Endothelial cell (in vitro differentiated cells): ENCODE results near the gene ACOX2. TPM values are rescaled to one million over a fixed set of nuclear protein-coding genes. Genes with fewer than 3 reads are reported as not detected.

Experiments
- DNase-seq: peaks from one replicate; pipeline ENCODE4 v3.0.0; 2021; ENCODE audit warnings: low spot score
- H3K27ac Mint-ChIP-seq: one replicate; pipeline ENCODE4 v1.8.0; 2021; ENCODE audit warnings: mixed read lengths, inconsistent platforms; ENCODE audit not compliant: unreplicated experiment
- H3K27me3 Mint-ChIP-seq: one replicate; pipeline ENCODE4 v1.8.0; 2021; ENCODE audit warnings: mild to moderate bottlenecking, moderate library complexity, mixed read lengths, inconsistent platforms; ENCODE audit not compliant: unreplicated experiment
- H3K36me3 Mint-ChIP-seq: one replicate; pipeline ENCODE4 v1.8.0; 2021; ENCODE audit warnings: mild to moderate bottlenecking, low read depth, mixed read lengths, inconsistent platforms; ENCODE audit not compliant: unreplicated experiment
- H3K4me1 Mint-ChIP-seq: one replicate; pipeline ENCODE4 v1.8.0; 2021; ENCODE audit warnings: mild to moderate bottlenecking, mixed read lengths, inconsistent platforms; ENCODE audit not compliant: unreplicated experiment
- H3K4me3 Mint-ChIP-seq: one replicate; pipeline ENCODE4 v1.8.0; 2021; ENCODE audit warnings: mild to moderate bottlenecking, mixed read lengths, inconsistent platforms; ENCODE audit not compliant: unreplicated experiment
- H3K9me3 Mint-ChIP-seq: one replicate; pipeline ENCODE4 v1.8.0; 2021; ENCODE audit warnings: mixed read lengths, inconsistent platforms; ENCODE audit not compliant: unreplicated experiment
- CTCF ChIP-seq: fragments of 200-600 bp; sonication (generic); IDR thresholded peaks from one replicate; pipeline ENCODE4 v1.5.0; 2021; ENCODE audit warnings: antibody characterized with exemption; ENCODE audit not compliant: unreplicated experiment
- total RNA-seq: library from RNA; stranded (reverse); fragmentation: NEBNext Ultra II Directional; extraction: Animal tissue kit (Norgen Biotek cat#: 25700); gene quantifications from one replicate; pipeline ENCODE4 v1.2.1, GENCODE V29; 2021; ENCODE audit not compliant: unreplicated experiment

The ACOX2 gene
- total RNA-seq, 1 donor from 2014 or later = 1.1 TPM

- TF ChIP-seq CTCF = no peak
- Mint-ChIP-seq H3K9me3 (no peaks in the 10 kb centered on the region), H3K27ac (no peak overlapping the region), H3K27me3 (peaks cover 3% of the 10 kb centered on the region), H3K4me3 (no peak overlapping the region), H3K36me3 (no peaks in the 10 kb centered on the region), H3K4me1 (no peaks in the 10 kb centered on the region)
- no peak for DNase-seq
Observed at GRCh38 chr3:58566398-58567250, 29.6 kb upstream of the ACOX2 start.

GRCh38 chr3:58565621-58566397, 28.8 kb upstream of the ACOX2 start:
- Mint-ChIP-seq H3K4me3 (no peak overlapping the region), H3K27ac (no peak overlapping the region), H3K36me3 (no peaks in the 10 kb centered on the region), H3K27me3 (peaks cover 5% of the 10 kb centered on the region), H3K9me3 (no peaks in the 10 kb centered on the region), H3K4me1 (no peaks in the 10 kb centered on the region)
- TF ChIP-seq CTCF = no peak
- DNase-seq = no peak

- Mint-ChIP-seq H3K4me3 (no peak overlapping the region), H3K4me1 (no peaks in the 10 kb centered on the region), H3K27ac (no peak overlapping the region), H3K27me3 (peaks cover 5% of the 10 kb centered on the region), H3K9me3 (no peaks in the 10 kb centered on the region), H3K36me3 (no peaks in the 10 kb centered on the region)
- TF ChIP-seq CTCF = no peak
- DNase-seq = no peak
Observed at GRCh38 chr3:58564456-58565160, 27.6 kb upstream of the ACOX2 start.

- Mint-ChIP-seq H3K36me3 (no peaks in the 10 kb centered on the region), H3K9me3 (no peaks in the 10 kb centered on the region), H3K27ac (no peak overlapping the region), H3K4me1 (no peaks in the 10 kb centered on the region), H3K27me3 (peaks cover 5% of the 10 kb centered on the region), H3K4me3 (peak overlapping the region; percentile 51)
- DNase-seq = no peak
- no peak for TF ChIP-seq CTCF
Observed at GRCh38 chr3:58564054-58564453, 27.1 kb upstream of the ACOX2 start.
